Duodenal mucosa (tissue), 2 donors: ENCODE data around the gene DICER1.
A peak's percentile ranks its signal among the peaks of the same experiment; 100 is the strongest.

Source experiments
- H3K27ac ChIP-seq: one replicate; pipeline ENCODE4 v1.7.0; 2013; ENCODE audit warnings: low read depth, low read length
- H3K27me3 ChIP-seq, 2 donors: one replicate each; pipeline ENCODE4 v1.7.0; 2013; ENCODE audit warnings: low read length in 2 of 2, control low read depth in 1 of 2; ENCODE audit not compliant: insufficient read depth in 2 of 2, control insufficient read depth in 1 of 2
- H3K36me3 ChIP-seq, 2 donors: one replicate each; pipeline ENCODE4 v1.7.0; 2013; ENCODE audit warnings: low read length in 2 of 2, control low read depth in 1 of 2; ENCODE audit not compliant: insufficient read depth in 2 of 2, control insufficient read depth in 1 of 2
- H3K4me1 ChIP-seq, 2 donors: one replicate each; pipeline ENCODE4 v1.7.0; 2013; ENCODE audit warnings: low read length in 2 of 2, control low read depth in 1 of 2; ENCODE audit not compliant: insufficient read depth in 2 of 2, control insufficient read depth in 1 of 2
- H3K4me3 ChIP-seq, 2 donors: one replicate each; pipeline ENCODE4 v1.7.0; 2013; ENCODE audit warnings: low read length in 2 of 2, low read depth in 1 of 2
- H3K9ac ChIP-seq, 2 donors: one replicate each; pipeline ENCODE4 v1.7.0; 2013; ENCODE audit warnings: low read length in 2 of 2, low read depth in 1 of 2
- H3K9me3 ChIP-seq, 2 donors: one replicate each; pipeline ENCODE4 v1.7.0; 2013; ENCODE audit warnings: low read length in 2 of 2, control low read depth in 1 of 2; ENCODE audit not compliant: control insufficient read depth in 1 of 2

Gene DICER1

GRCh38 chr14:95055318-95055717 lies 102.0 kb downstream of the DICER1 start:
- H3K9ac ChIP-seq, result no peak overlapping the region
- H3K4me3 ChIP-seq, result no peak overlapping the region
- H3K27ac ChIP-seq, result no peak overlapping the region
- H3K9me3 ChIP-seq, result no peaks in the 10 kb centered on the region
- no peaks in the 10 kb centered on the region for H3K4me1 ChIP-seq
- no peaks in the 10 kb centered on the region for H3K27me3 ChIP-seq
- H3K36me3 ChIP-seq, result no peaks in the 10 kb centered on the region

GRCh38 chr14:95054346-95055280 lies 102.7 kb downstream of the DICER1 start:
- H3K4me3 ChIP-seq, result no peak overlapping the region
- H3K27ac ChIP-seq, result no peak overlapping the region
- no peak overlapping the region for H3K9ac ChIP-seq
- H3K36me3 ChIP-seq, result no peaks in the 10 kb centered on the region
- no peaks in the 10 kb centered on the region for H3K4me1 ChIP-seq
- no peaks in the 10 kb centered on the region for H3K9me3 ChIP-seq
- H3K27me3 ChIP-seq, result no peaks in the 10 kb centered on the region

GRCh38 chr14:95052016-95052585 lies 105.2 kb downstream of the DICER1 start:
- Histone ChIP-seq H3K36me3 (no peaks in the 10 kb centered on the region), H3K9ac (no peak overlapping the region), H3K27ac (no peak overlapping the region), H3K4me3 (no peak overlapping the region), H3K27me3 (no peaks in the 10 kb centered on the region), H3K9me3 (no peaks in the 10 kb centered on the region), H3K4me1 (no peaks in the 10 kb centered on the region)

- Histone ChIP-seq H3K4me1 (no peaks in the 10 kb centered on the region), H3K27ac (no peak overlapping the region), H3K9ac (no peak overlapping the region), H3K4me3 (no peak overlapping the region), H3K9me3 (no peaks in the 10 kb centered on the region), H3K36me3 (no peaks in the 10 kb centered on the region), H3K27me3 (peaks cover 0 to 2% of the 10 kb centered on the region in 2 donors)
These were observed 107.4 kb downstream of the DICER1 start for GRCh38 chr14:95049952-95050351.

- Histone ChIP-seq H3K9ac (no peak overlapping the region), H3K9me3 (no peaks in the 10 kb centered on the region), H3K4me1 (no peaks in the 10 kb centered on the region), H3K4me3 (no peak overlapping the region), H3K27ac (no peak overlapping the region), H3K36me3 (no peaks in the 10 kb centered on the region), H3K27me3 (peaks cover 0 to 2% of the 10 kb centered on the region in 2 donors)
These were observed 108.5 kb downstream of the DICER1 start for GRCh38 chr14:95048771-95049312.

GRCh38 chr14:95047754-95048153 lies 109.6 kb downstream of the DICER1 start:
- no peaks in the 10 kb centered on the region for H3K9me3 ChIP-seq

GRCh38 chr14:95046711-95047681 lies 110.3 kb downstream of the DICER1 start:
- Histone ChIP-seq H3K4me3 (no peak overlapping the region), H3K4me1 (no peaks in the 10 kb centered on the region), H3K27ac (peak overlapping the region; percentile 10), H3K27me3 (peaks cover 0 to 7% of the 10 kb centered on the region in 2 donors), H3K9ac (no peak overlapping the region), H3K36me3 (no peaks in the 10 kb centered on the region), H3K9me3 (no peaks in the 10 kb centered on the region)

More at GRCh38 chr14:95047754-95048153, 109.6 kb downstream of the DICER1 start:
- Histone ChIP-seq H3K9ac (no peak overlapping the region), H3K27ac (peak overlapping the region; percentile 10), H3K4me1 (no peaks in the 10 kb centered on the region), H3K4me3 (no peak overlapping the region), H3K36me3 (no peaks in the 10 kb centered on the region), H3K27me3 (peaks cover 0 to 7% of the 10 kb centered on the region in 2 donors)

- no peak overlapping the region for H3K27ac ChIP-seq
- H3K36me3 ChIP-seq, result no peaks in the 10 kb centered on the region
- H3K9me3 ChIP-seq, result no peaks in the 10 kb centered on the region
- no peak overlapping the region for H3K9ac ChIP-seq
- no peaks in the 10 kb centered on the region for H3K4me1 ChIP-seq
- H3K27me3 ChIP-seq, result peaks cover 0 to 7% of the 10 kb centered on the region in 2 donors
- no peak overlapping the region for H3K4me3 ChIP-seq
These were observed 111.4 kb downstream of the DICER1 start for GRCh38 chr14:95045836-95046430.

GRCh38 chr14:95045106-95045701 lies 112.1 kb downstream of the DICER1 start:
- Histone ChIP-seq H3K4me1 (no peaks in the 10 kb centered on the region), H3K9ac (no peak overlapping the region), H3K27ac (no peak overlapping the region), H3K9me3 (no peaks in the 10 kb centered on the region), H3K27me3 (peaks cover 0 to 7% of the 10 kb centered on the region in 2 donors), H3K4me3 (no peak overlapping the region), H3K36me3 (no peaks in the 10 kb centered on the region)
